ENCODE data around the gene CFB.

DNA sequence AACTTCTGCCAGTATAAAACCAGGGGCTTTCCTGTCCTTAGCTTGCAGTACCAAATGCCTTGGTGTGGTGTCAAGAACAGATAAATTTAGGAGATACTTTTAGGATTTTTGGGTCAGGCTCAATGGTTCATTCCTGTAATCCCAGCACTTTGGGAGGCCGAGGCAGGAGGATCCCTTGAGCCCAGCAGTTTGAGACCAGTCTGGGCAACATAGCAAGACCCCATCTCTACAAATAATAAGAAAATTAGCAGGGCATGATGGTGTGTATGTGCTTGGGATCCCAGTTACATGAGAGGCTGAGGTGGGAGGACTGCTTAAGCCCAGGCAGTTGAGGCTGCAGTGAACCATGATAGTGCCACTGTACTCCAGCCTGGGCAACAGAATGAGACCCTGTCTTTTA lies 40.9 kb upstream of the CFB start:
- TF ChIP-seq, protein P1, sequence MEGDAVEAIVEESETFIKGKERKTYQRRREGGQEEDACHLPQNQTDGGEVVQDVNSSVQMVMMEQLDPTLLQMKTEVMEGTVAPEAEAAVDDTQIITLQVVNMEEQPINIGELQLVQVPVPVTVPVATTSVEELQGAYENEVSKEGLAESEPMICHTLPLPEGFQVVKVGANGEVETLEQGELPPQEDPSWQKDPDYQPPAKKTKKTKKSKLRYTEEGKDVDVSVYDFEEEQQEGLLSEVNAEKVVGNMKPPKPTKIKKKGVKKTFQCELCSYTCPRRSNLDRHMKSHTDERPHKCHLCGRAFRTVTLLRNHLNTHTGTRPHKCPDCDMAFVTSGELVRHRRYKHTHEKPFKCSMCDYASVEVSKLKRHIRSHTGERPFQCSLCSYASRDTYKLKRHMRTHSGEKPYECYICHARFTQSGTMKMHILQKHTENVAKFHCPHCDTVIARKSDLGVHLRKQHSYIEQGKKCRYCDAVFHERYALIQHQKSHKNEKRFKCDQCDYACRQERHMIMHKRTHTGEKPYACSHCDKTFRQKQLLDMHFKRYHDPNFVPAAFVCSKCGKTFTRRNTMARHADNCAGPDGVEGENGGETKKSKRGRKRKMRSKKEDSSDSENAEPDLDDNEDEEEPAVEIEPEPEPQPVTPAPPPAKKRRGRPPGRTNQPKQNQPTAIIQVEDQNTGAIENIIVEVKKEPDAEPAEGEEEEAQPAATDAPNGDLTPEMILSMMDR (conservative IDR thresholded peaks at IDR 0.05; ENCODE audit: low read depth, low read length), result no peak
- TF ChIP-seq, protein P2, sequence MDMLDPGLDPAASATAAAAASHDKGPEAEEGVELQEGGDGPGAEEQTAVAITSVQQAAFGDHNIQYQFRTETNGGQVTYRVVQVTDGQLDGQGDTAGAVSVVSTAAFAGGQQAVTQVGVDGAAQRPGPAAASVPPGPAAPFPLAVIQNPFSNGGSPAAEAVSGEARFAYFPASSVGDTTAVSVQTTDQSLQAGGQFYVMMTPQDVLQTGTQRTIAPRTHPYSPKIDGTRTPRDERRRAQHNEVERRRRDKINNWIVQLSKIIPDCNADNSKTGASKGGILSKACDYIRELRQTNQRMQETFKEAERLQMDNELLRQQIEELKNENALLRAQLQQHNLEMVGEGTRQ (IDR thresholded peaks at IDR 0.05; ENCODE audit: low read depth, low read length), result no peak
- TF ChIP-seq, protein P3, sequence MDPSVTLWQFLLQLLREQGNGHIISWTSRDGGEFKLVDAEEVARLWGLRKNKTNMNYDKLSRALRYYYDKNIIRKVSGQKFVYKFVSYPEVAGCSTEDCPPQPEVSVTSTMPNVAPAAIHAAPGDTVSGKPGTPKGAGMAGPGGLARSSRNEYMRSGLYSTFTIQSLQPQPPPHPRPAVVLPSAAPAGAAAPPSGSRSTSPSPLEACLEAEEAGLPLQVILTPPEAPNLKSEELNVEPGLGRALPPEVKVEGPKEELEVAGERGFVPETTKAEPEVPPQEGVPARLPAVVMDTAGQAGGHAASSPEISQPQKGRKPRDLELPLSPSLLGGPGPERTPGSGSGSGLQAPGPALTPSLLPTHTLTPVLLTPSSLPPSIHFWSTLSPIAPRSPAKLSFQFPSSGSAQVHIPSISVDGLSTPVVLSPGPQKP (IDR thresholded peaks at IDR 0.05; ENCODE audit: borderline replicate concordance, low read depth, low read length), result no peak
- TF ChIP-seq CEBPB (IDR thresholded peaks at IDR 0.05; ENCODE audit: low read depth, low read length), result no peak
- TF ChIP-seq MXI1 (IDR thresholded peaks at IDR 0.05; ENCODE audit: borderline replicate concordance, low read depth, low read length), result no peak

Data from IMR-90 (cell line).